ENCODE data around the gene ELOB. TPM values are rescaled to one million over a fixed set of nuclear protein-coding genes. Genes with fewer than 3 reads are reported as not detected.

The ELOB gene
- total and polyA plus RNA-seq, 4 experiments from 2014 or later: 83.0 to 270 (median 177) TPM

DNA sequence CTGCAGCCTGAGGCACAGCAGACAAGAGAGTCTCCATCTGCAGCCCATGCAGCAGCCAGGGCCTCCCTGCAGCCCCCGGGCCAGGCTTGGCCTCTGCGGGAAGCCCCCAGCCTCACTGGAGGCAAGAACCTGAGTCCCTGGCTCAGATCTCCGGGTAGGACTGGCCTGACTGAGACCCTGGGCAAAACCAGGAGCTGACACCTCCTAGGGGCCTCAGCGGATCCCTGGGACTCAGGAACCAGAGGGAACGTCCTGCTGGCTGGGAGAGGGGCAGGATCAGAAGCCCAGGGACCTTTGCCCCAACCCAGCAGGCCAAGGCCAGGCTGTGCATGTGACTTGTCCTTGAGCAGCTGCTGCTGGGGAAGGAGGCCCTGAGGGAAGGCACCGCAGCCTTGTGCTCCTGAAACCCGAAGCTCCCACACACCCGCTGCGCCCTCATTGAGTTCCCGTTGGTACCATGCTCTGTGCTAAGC, 38.3 kb upstream of the ELOB start:
- H3K4me1 Mint-ChIP-seq: no peaks in the 10 kb centered on the region
- POLR2A ChIA-PET (ENCODE audit: partially characterized antibody): no interaction called here
- DNase-seq: no peak

GRCh38 chr16:2814551-2815298, 37.6 kb upstream of the ELOB start:
- no peak overlapping the region for H3K27ac ChIP-seq (ENCODE audit: low read depth, low read length)
- H3K4me3 ChIP-seq (ENCODE audit: low read length in 2 of 2): no peak overlapping the region
- intact Hi-C loops (cut with micrococcal nuclease): no loop called here
- Mint-ChIP-seq H3K9me3 (peaks cover 0 to 3% (median 0%) of the 10 kb centered on the region in 8 donors), H3K4me1 (no peaks in the 10 kb centered on the region), H3K36me3 (no peaks in the 10 kb centered on the region), H3K27ac (no peak overlapping the region), H3K4me3 (no peak overlapping the region), H3K27me3 (peaks cover 0 to 6% of the 10 kb centered on the region in 2 donors)
- CTCF ChIA-PET (ENCODE audit: partially characterized antibody): interaction anchor here (1.2 kb wide), 1 partner anchor 53 kb away, joined by 4 read pairs; no protein-coding TSS in a partner anchor
- no peaks in the 10 kb centered on the region for H3K9me3 ChIP-seq (ENCODE audit: control insufficient read depth in 1 of 2, low read length in 2 of 2)
- H3K4me1 ChIP-seq (ENCODE audit: insufficient read depth, low read length): no peaks in the 10 kb centered on the region
- DNase-seq: no peak
- H3K27me3 ChIP-seq (ENCODE audit: insufficient read depth, low read length): no peaks in the 10 kb centered on the region
- POLR2A ChIA-PET (ENCODE audit: partially characterized antibody): no interaction called here
- no peaks in the 10 kb centered on the region for H3K36me3 ChIP-seq (ENCODE audit: insufficient read depth, low read length)

More for the DNA sequence above, 38.3 kb upstream of the ELOB start:
- H3K27me3 Mint-ChIP-seq: peaks cover 0 to 6% of the 10 kb centered on the region in 2 donors
- H3K9me3 ChIP-seq (ENCODE audit: control insufficient read depth in 1 of 2, low read length in 2 of 2): no peaks in the 10 kb centered on the region
- peaks cover 0 to 1% (median 0%) of the 10 kb centered on the region in 8 donors for H3K9me3 Mint-ChIP-seq
- CTCF ChIA-PET (ENCODE audit: partially characterized antibody): interaction anchor here (1.2 kb wide), 1 partner anchor 53 kb away, joined by 4 read pairs; no protein-coding TSS in a partner anchor
- H3K4me1 ChIP-seq (ENCODE audit: insufficient read depth, low read length): no peaks in the 10 kb centered on the region
- H3K27ac Mint-ChIP-seq: no peak overlapping the region
- no peak overlapping the region for H3K4me3 ChIP-seq (ENCODE audit: low read length in 2 of 2)
- no peaks in the 10 kb centered on the region for H3K36me3 ChIP-seq (ENCODE audit: insufficient read depth, low read length)
- H3K4me3 Mint-ChIP-seq: no peak overlapping the region
- intact Hi-C loops (cut with micrococcal nuclease): no loop called here
- no peaks in the 10 kb centered on the region for H3K27me3 ChIP-seq (ENCODE audit: insufficient read depth, low read length)
- no peak overlapping the region for H3K27ac ChIP-seq (ENCODE audit: low read depth, low read length)
- H3K36me3 Mint-ChIP-seq: no peaks in the 10 kb centered on the region

- no peak overlapping the region for H3K4me3 ChIP-seq (ENCODE audit: low read length in 2 of 2)
- Mint-ChIP-seq H3K36me3 (no peaks in the 10 kb centered on the region), H3K27me3 (peaks cover 3 to 8% of the 10 kb centered on the region in 2 donors), H3K9me3 (peaks cover 0 to 8% (median 0%) of the 10 kb centered on the region in 8 donors), H3K4me1 (no peaks in the 10 kb centered on the region), H3K27ac (no peak overlapping the region), H3K4me3 (no peak overlapping the region)
- no peak overlapping the region for H3K27ac ChIP-seq (ENCODE audit: low read depth, low read length)
- H3K36me3 ChIP-seq (ENCODE audit: insufficient read depth, low read length): no peaks in the 10 kb centered on the region
- POLR2A ChIA-PET (ENCODE audit: partially characterized antibody): no interaction called here
- DNase-seq: no peak
- H3K4me1 ChIP-seq (ENCODE audit: insufficient read depth, low read length): no peaks in the 10 kb centered on the region
- no peaks in the 10 kb centered on the region for H3K27me3 ChIP-seq (ENCODE audit: insufficient read depth, low read length)
- intact Hi-C loops (cut with micrococcal nuclease): no loop called here
- CTCF ChIA-PET (ENCODE audit: partially characterized antibody): no interaction called here
- H3K9me3 ChIP-seq (ENCODE audit: control insufficient read depth in 1 of 2, low read length in 2 of 2): no peaks in the 10 kb centered on the region
Measured at GRCh38 chr16:2813771-2814221, 36.7 kb upstream of the ELOB start.

GRCh38 chr16:2811703-2812471, 34.8 kb upstream of the ELOB start:
- H3K36me3 Mint-ChIP-seq: no peaks in the 10 kb centered on the region
- peaks cover 8 to 16% of the 10 kb centered on the region in 2 donors for H3K27me3 Mint-ChIP-seq
- Histone ChIP-seq H3K27me3 (ENCODE audit: insufficient read depth, low read length) (no peaks in the 10 kb centered on the region), H3K27ac (ENCODE audit: low read depth, low read length) (no peak overlapping the region), H3K4me1 (ENCODE audit: insufficient read depth, low read length) (no peaks in the 10 kb centered on the region), H3K4me3 (ENCODE audit: low read length in 2 of 2) (no peak overlapping the region), H3K36me3 (ENCODE audit: insufficient read depth, low read length) (no peaks in the 10 kb centered on the region), H3K9me3 (ENCODE audit: control insufficient read depth in 1 of 2, low read length in 2 of 2) (no peaks in the 10 kb centered on the region)
- H3K4me3 Mint-ChIP-seq: no peak overlapping the region
- H3K9me3 Mint-ChIP-seq: peaks cover 0 to 10% (median 0%) of the 10 kb centered on the region in 8 donors
- intact Hi-C loops (cut with micrococcal nuclease): no loop called here
- no peaks in the 10 kb centered on the region for H3K4me1 Mint-ChIP-seq
- DNase-seq: no peak
- ChIA-PET POLR2A (ENCODE audit: partially characterized antibody) (no interaction called here), CTCF (ENCODE audit: partially characterized antibody) (no interaction called here)
- no peak overlapping the region for H3K27ac Mint-ChIP-seq

DNA sequence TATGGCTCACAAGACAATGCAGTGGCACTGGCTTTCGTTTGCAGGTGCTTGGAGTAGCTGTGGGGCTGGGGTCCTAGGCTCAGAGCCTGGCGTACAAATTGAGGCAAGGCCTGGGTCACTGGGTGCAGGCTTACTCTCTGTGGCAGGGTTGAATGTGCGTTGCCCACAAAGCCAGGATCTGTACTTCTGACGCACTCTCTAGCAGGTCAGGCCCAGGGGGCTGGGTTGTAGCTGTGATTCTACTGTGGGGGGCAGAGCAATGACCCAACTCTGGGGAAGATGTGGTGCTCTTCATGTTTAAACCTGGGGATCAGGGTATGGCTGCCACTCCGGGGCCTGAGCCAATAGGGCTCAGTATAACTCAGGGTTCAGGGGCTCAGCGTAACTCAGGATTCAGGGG, 33.6 kb upstream of the ELOB start:
- DNase-seq: no peak

DNA sequence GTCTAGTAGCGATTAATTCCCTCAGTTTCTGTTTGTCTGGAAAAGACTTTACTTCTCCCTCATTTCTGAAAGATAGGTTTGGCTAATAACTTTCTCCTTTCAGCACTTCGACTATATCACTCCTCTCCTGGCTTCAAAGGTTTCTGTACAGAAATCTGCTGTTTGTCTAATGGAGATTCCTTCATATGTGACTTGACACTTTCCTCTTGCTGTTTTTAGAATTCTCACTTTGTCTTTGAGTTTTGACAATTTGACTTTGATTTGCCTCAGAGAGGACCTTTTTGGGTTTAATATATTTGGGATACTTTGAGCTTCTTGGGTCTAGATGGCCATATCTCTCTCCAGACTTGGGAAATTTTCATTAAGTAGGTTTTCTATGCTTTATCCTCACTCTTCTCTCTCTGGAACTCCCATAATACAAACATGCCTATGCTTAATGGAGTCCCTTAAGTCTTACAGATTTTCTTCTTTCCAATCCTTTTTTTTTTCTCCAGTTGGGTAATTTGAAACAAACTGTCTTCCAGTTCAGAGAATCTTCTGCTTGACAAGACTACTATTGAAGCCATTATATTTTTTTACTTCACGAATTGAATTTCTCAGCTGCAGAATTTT, 32.2 kb upstream of the ELOB start:
- Histone ChIP-seq H3K4me1 (ENCODE audit: insufficient read depth, low read length) (no peaks in the 10 kb centered on the region), H3K4me3 (ENCODE audit: low read length in 2 of 2) (no peak overlapping the region), H3K27me3 (ENCODE audit: insufficient read depth, low read length) (no peaks in the 10 kb centered on the region), H3K36me3 (ENCODE audit: insufficient read depth, low read length) (no peaks in the 10 kb centered on the region), H3K27ac (ENCODE audit: low read depth, low read length) (no peak overlapping the region), H3K9me3 (ENCODE audit: control insufficient read depth in 1 of 2, low read length in 2 of 2) (peaks cover 0 to 3% of the 10 kb centered on the region in 2 donors)
- CTCF ChIA-PET (ENCODE audit: partially characterized antibody): no interaction called here
- intact Hi-C loops (cut with micrococcal nuclease): no loop called here
- no peak for DNase-seq
- no peak overlapping the region for H3K4me3 Mint-ChIP-seq
- H3K9me3 Mint-ChIP-seq: peaks cover 0 to 12% (median 4%) of the 10 kb centered on the region in 8 donors
- peaks cover 12 to 15% of the 10 kb centered on the region in 2 donors for H3K27me3 Mint-ChIP-seq
- no peak overlapping the region for H3K27ac Mint-ChIP-seq
- H3K4me1 Mint-ChIP-seq: no peaks in the 10 kb centered on the region
- POLR2A ChIA-PET (ENCODE audit: partially characterized antibody): no interaction called here
- no peaks in the 10 kb centered on the region for H3K36me3 Mint-ChIP-seq

More for the DNA sequence above, 33.6 kb upstream of the ELOB start:
- H3K9me3 ChIP-seq (ENCODE audit: control insufficient read depth in 1 of 2, low read length in 2 of 2): no peaks in the 10 kb centered on the region
- H3K36me3 ChIP-seq (ENCODE audit: insufficient read depth, low read length): no peaks in the 10 kb centered on the region
- Mint-ChIP-seq H3K27me3 (peaks cover 10 to 16% of the 10 kb centered on the region in 2 donors), H3K27ac (no peak overlapping the region), H3K36me3 (no peaks in the 10 kb centered on the region), H3K4me1 (no peaks in the 10 kb centered on the region), H3K4me3 (no peak overlapping the region), H3K9me3 (peaks cover 0 to 10% (median 0%) of the 10 kb centered on the region in 8 donors)
- intact Hi-C loops (cut with micrococcal nuclease): no loop called here
- H3K27me3 ChIP-seq (ENCODE audit: insufficient read depth, low read length): no peaks in the 10 kb centered on the region
- H3K27ac ChIP-seq (ENCODE audit: low read depth, low read length): no peak overlapping the region
- ChIA-PET POLR2A (ENCODE audit: partially characterized antibody) (no interaction called here), CTCF (ENCODE audit: partially characterized antibody) (no interaction called here)
- H3K4me1 ChIP-seq (ENCODE audit: insufficient read depth, low read length): no peaks in the 10 kb centered on the region
- H3K4me3 ChIP-seq (ENCODE audit: low read length in 2 of 2): no peak overlapping the region

GRCh38 chr16:2808181-2808580, 31.1 kb upstream of the ELOB start:
- no peaks in the 10 kb centered on the region for H3K4me1 ChIP-seq (ENCODE audit: insufficient read depth, low read length)
- Mint-ChIP-seq H3K27me3 (peaks cover 12 to 17% of the 10 kb centered on the region in 2 donors), H3K27ac (no peak overlapping the region), H3K36me3 (no peaks in the 10 kb centered on the region), H3K4me1 (no peaks in the 10 kb centered on the region), H3K4me3 (no peak overlapping the region), H3K9me3 (peaks cover 0 to 18% (median 13%) of the 10 kb centered on the region in 8 donors)
- no peaks in the 10 kb centered on the region for H3K27me3 ChIP-seq (ENCODE audit: insufficient read depth, low read length)
- CTCF ChIA-PET (ENCODE audit: partially characterized antibody): no interaction called here
- no peak overlapping the region for H3K4me3 ChIP-seq (ENCODE audit: low read length in 2 of 2)
- no peak overlapping the region for H3K27ac ChIP-seq (ENCODE audit: low read depth, low read length)
- intact Hi-C loops (cut with micrococcal nuclease): no loop called here
- peaks cover 0 to 9% of the 10 kb centered on the region in 2 donors for H3K9me3 ChIP-seq (ENCODE audit: control insufficient read depth in 1 of 2, low read length in 2 of 2)
- POLR2A ChIA-PET (ENCODE audit: partially characterized antibody): no interaction called here
- DNase-seq: no peak
- H3K36me3 ChIP-seq (ENCODE audit: insufficient read depth, low read length): no peaks in the 10 kb centered on the region
